ENCODE results near the gene MYO1C.
"Not testable (repeated sequence)": the region's sequence is repeated elsewhere in the genome, so short reads cannot be mapped to it uniquely, and the experiment has no call there.

The MYO1C gene

DNA sequence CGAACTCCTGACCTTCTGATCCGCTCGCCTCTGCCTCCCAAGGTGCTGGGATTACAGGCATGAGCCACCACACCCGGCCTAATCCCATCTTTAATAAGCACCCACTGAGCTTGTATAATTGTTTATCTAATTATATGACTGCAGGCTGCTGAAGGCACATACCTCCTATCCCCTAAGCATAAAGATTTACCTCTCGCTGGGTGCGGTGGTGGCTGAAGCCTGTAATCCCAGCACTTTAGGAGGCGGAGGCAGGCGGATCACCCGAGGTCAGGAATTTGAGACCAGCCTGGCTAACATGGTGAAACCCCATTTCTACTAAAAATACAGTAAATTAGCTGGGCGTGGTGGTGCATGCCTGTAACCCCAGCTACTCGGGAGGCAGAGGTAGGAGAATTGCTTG, 72.3 kb downstream of the MYO1C start:
- no peaks in the 10 kb centered on the region for H3K4me1 ChIP-seq (ENCODE audit: low read length)
- H3K9ac ChIP-seq (ENCODE audit: low read length) = no peak overlapping the region
- no peaks in the 10 kb centered on the region for H3K27me3 ChIP-seq (ENCODE audit: low read depth, low read length)
- H2AFZ ChIP-seq (ENCODE audit: low read depth, low read length) = no peak overlapping the region
- no peaks in the 10 kb centered on the region for H3K9me3 ChIP-seq (ENCODE audit: insufficient read depth, low read length)
- no peak overlapping the region for H3K4me2 ChIP-seq (ENCODE audit: low read length)
- peaks cover 12% of the 10 kb centered on the region for H3K36me3 ChIP-seq (replicated peaks; ENCODE audit: low read depth, low read length)
- TF ChIP-seq, protein P1, sequence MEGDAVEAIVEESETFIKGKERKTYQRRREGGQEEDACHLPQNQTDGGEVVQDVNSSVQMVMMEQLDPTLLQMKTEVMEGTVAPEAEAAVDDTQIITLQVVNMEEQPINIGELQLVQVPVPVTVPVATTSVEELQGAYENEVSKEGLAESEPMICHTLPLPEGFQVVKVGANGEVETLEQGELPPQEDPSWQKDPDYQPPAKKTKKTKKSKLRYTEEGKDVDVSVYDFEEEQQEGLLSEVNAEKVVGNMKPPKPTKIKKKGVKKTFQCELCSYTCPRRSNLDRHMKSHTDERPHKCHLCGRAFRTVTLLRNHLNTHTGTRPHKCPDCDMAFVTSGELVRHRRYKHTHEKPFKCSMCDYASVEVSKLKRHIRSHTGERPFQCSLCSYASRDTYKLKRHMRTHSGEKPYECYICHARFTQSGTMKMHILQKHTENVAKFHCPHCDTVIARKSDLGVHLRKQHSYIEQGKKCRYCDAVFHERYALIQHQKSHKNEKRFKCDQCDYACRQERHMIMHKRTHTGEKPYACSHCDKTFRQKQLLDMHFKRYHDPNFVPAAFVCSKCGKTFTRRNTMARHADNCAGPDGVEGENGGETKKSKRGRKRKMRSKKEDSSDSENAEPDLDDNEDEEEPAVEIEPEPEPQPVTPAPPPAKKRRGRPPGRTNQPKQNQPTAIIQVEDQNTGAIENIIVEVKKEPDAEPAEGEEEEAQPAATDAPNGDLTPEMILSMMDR (IDR thresholded peaks at IDR 0.05; ENCODE audit: low read depth, low read length) = no peak
- no peak for TF ChIP-seq EZH2phosphoT487 (IDR thresholded peaks at IDR 0.05; ENCODE audit: low read depth)
- H3K4me3 ChIP-seq (ENCODE audit: low read length) = no peak overlapping the region
- no peaks in the 10 kb centered on the region for H3K79me2 ChIP-seq (ENCODE audit: low read length)
- H4K20me1 ChIP-seq (ENCODE audit: insufficient read depth, low read length) = no peaks in the 10 kb centered on the region
- no peak overlapping the region for H3K27ac ChIP-seq (ENCODE audit: low read length)

DNA sequence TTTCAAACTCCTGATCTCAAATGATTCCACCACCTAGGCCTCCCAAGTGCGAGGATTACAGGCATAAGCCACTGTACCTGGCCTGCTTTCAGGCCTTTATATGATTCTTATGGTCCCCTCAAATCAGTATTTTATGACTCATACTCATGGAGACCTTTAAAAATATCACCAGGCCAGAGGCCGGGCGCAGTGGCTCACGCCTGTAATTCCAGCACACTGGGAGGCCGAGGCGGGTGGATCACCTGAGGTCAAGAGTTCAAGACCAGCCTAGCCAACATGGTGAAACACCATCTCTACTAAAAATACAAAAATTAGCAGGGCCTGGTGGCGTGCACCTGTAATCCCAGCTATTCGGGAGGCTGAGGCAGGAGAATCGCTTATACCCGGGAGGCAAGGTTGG, 74.0 kb downstream of the MYO1C start:
- not testable (repeated sequence) for H4K20me1 ChIP-seq (ENCODE audit: insufficient read depth, low read length); H3K4me2 ChIP-seq (ENCODE audit: low read length); H3K9ac ChIP-seq (ENCODE audit: low read length); H3K79me2 ChIP-seq (ENCODE audit: low read length); H2AFZ ChIP-seq (ENCODE audit: low read depth, low read length); H3K4me3 ChIP-seq (ENCODE audit: low read length); H3K9me3 ChIP-seq (ENCODE audit: insufficient read depth, low read length); H3K27me3 ChIP-seq (ENCODE audit: low read depth, low read length); H3K27ac ChIP-seq (ENCODE audit: low read length); H3K4me1 ChIP-seq (ENCODE audit: low read length)
- peaks cover 12% of the 10 kb centered on the region for H3K36me3 ChIP-seq (replicated peaks; ENCODE audit: low read depth, low read length)

DNA sequence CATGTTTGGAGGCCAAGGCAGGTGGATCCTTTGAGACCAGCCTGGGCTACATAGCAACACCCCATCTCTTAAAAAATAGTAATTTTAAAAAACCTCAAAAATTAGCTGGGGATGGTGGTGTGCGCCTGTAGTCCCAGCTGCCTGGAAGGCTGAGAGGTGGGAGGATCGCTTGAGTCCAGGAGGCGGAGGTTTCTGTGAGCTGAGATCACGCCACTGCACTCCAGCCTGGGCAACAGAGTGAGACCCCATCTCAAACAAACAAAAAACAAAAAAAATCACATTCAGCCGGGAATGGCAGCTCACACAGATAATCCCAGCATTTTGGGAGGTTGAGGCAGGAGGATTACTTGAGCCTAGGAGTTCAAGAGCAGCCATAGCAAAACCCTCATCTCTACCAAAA, 76.1 kb downstream of the MYO1C start:
- no peaks in the 10 kb centered on the region for H3K27me3 ChIP-seq (ENCODE audit: low read depth, low read length)
- no peak overlapping the region for H3K4me3 ChIP-seq (ENCODE audit: low read length)
- H3K9ac ChIP-seq (ENCODE audit: low read length) = no peak overlapping the region
- H3K4me1 ChIP-seq (ENCODE audit: low read length) = no peaks in the 10 kb centered on the region; the same call in 1 of the 2 replicates
- H2AFZ ChIP-seq (ENCODE audit: low read depth, low read length) = no peak overlapping the region
- TF ChIP-seq, protein P1 (IDR thresholded peaks at IDR 0.05; ENCODE audit: low read depth, low read length) = no peak
- no peaks in the 10 kb centered on the region for H3K9me3 ChIP-seq (ENCODE audit: insufficient read depth, low read length)
- no peaks in the 10 kb centered on the region for H4K20me1 ChIP-seq (ENCODE audit: insufficient read depth, low read length)
- no peak overlapping the region for H3K4me2 ChIP-seq (ENCODE audit: low read length)
- peaks cover 3% of the 10 kb centered on the region for H3K36me3 ChIP-seq (replicated peaks; ENCODE audit: low read depth, low read length)
- no peaks in the 10 kb centered on the region for H3K79me2 ChIP-seq (ENCODE audit: low read length)
- H3K27ac ChIP-seq (ENCODE audit: low read length) = no peak overlapping the region

DNA sequence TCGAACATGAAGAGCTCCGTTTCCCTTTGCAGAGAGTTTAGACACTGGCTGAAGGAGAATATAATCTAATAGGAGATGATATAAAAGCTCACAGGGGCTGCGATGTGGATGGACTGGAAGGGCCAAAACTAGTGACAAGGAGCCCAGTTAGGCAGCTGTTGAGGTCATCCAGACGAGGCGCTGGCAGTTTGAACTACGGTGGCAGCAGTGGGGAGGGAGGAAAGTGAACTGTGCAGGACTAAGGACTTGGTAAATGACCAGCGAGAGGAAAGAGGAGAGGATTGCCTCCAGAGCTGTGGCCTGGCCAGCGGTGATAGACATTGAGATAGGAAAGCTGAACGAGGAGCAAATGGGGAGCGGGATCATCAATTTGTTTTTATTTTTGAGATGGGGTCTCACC, 77.9 kb downstream of the MYO1C start:
- Histone ChIP-seq H2AFZ (ENCODE audit: low read depth, low read length) (no peak overlapping the region), H3K9ac (ENCODE audit: low read length) (no peak overlapping the region), H4K20me1 (ENCODE audit: insufficient read depth, low read length) (no peaks in the 10 kb centered on the region), H3K79me2 (ENCODE audit: low read length) (no peaks in the 10 kb centered on the region), H3K9me3 (ENCODE audit: insufficient read depth, low read length) (no peaks in the 10 kb centered on the region), H3K4me1 (ENCODE audit: low read length) (no peaks in the 10 kb centered on the region; the same call in 1 of the 2 replicates), H3K36me3 (replicated peaks; ENCODE audit: low read depth, low read length) (no peaks in the 10 kb centered on the region), H3K27me3 (ENCODE audit: low read depth, low read length) (no peaks in the 10 kb centered on the region), H3K27ac (ENCODE audit: low read length) (no peak overlapping the region), H3K4me2 (ENCODE audit: low read length) (no peak overlapping the region), H3K4me3 (ENCODE audit: low read length) (no peak overlapping the region)
- no peak for TF ChIP-seq EZH2phosphoT487 (IDR thresholded peaks at IDR 0.05; ENCODE audit: low read depth)
- TF ChIP-seq, protein P1 (IDR thresholded peaks at IDR 0.05; ENCODE audit: low read depth, low read length) = no peak
